Activated B cell treated with CpG ODN at 0.5 μM for 24 hours (primary cell): ENCODE measurements around the gene PDHA1. TPM values are rescaled to one million over a fixed set of nuclear protein-coding genes. Genes with fewer than 3 reads are reported as not detected.

ENCODE experiments used
- ATAC-seq: fragments of 200-7000 bp; cut with Tn5 transposase; one replicate; pipeline ENCODE4 v1.10.0; 2021; ENCODE audit warnings: low read depth, mild to moderate bottlenecking, moderate library complexity
- CTCF ChIA-PET: fragments of 350-600 bp; sonication (Branson Sonifier 250); formaldehyde crosslinking; loops from one replicate; lab custom pipeline; 2021; ENCODE audit warnings: antibody characterized with exemption; lab: Charles Lee
- POLR2A ChIA-PET: fragments of 350-600 bp; sonication (Branson Sonifier 250); formaldehyde crosslinking; loops from one replicate; lab custom pipeline; 2021; ENCODE audit warnings: antibody characterized with exemption; lab: Charles Lee
- DNase-seq: peaks from one replicate; pipeline ENCODE4 v3.0.0; 2022
- H3K27ac Mint-ChIP-seq: one replicate; pipeline ENCODE4 v1.8.0; 2020; ENCODE audit warnings: mixed read lengths
- H3K27me3 Mint-ChIP-seq: one replicate; pipeline ENCODE4 v1.8.0; 2021; ENCODE audit warnings: mixed read lengths
- H3K36me3 Mint-ChIP-seq: one replicate; pipeline ENCODE4 v1.8.0; 2021; ENCODE audit warnings: low read depth, mixed read lengths
- H3K4me1 Mint-ChIP-seq: one replicate; pipeline ENCODE4 v1.8.0; 2021; ENCODE audit warnings: mixed read lengths
- H3K4me3 Mint-ChIP-seq: one replicate; pipeline ENCODE4 v1.8.0; 2020; ENCODE audit warnings: mild to moderate bottlenecking, mixed read lengths
- H3K9me3 Mint-ChIP-seq: one replicate; pipeline ENCODE4 v1.8.0; 2020; ENCODE audit warnings: mixed read lengths
- CTCF ChIP-seq: fragments of 200-600 bp; IDR thresholded peaks from one replicate; pipeline ENCODE4 v1.8.0; 2022; ENCODE audit warnings: antibody characterized with exemption, mild to moderate bottlenecking
- intact Hi-C: fragments of 100-400 bp; cut with micrococcal nuclease; formaldehyde crosslinking; loops from one replicate; pipeline ENCODE4 v1.15.1; 2024
- total RNA-seq: library from RNA; stranded (reverse); gene quantifications from 2 replicates; pipeline ENCODE4 v1.2.3, GENCODE V29; 2022

The PDHA1 gene
- total RNA-seq, 1 donor from 2014 or later: 124 TPM

- intact Hi-C loops: no loop called here
- ATAC-seq (no peak), DNase-seq (no peak)
- Mint-ChIP-seq H3K27me3 (peaks cover 4% of the 10 kb centered on the region), H3K4me1 (no peaks in the 10 kb centered on the region), H3K36me3 (no peaks in the 10 kb centered on the region), H3K9me3 (no peaks in the 10 kb centered on the region), H3K4me3 (no peak overlapping the region), H3K27ac (no peak overlapping the region)
- CTCF ChIA-PET: no interaction called here
- TF ChIP-seq CTCF: no peak
- POLR2A ChIA-PET: no interaction called here
Observed at GRCh38 chrX:19381326-19381725, 37.6 kb downstream of the PDHA1 start.

- POLR2A ChIA-PET: no interaction called here
- CTCF ChIA-PET: interaction anchor here (1.0 to 1.5 kb wide), 3 partner anchors 8 to 33 kb away, joined by 3 to 5 read pairs (median 4); no protein-coding TSS in a partner anchor
- DNase-seq: no peak
- intact Hi-C loops: no loop called here
- Mint-ChIP-seq H3K36me3 (no peaks in the 10 kb centered on the region), H3K4me3 (no peak overlapping the region), H3K9me3 (no peaks in the 10 kb centered on the region), H3K27ac (no peak overlapping the region), H3K27me3 (peaks cover 4% of the 10 kb centered on the region), H3K4me1 (no peaks in the 10 kb centered on the region)
- no peak for TF ChIP-seq CTCF
- ATAC-seq: no peak
Observed at GRCh38 chrX:19382555-19383145, 38.9 kb downstream of the PDHA1 start.

- H3K4me1 Mint-ChIP-seq: no peaks in the 10 kb centered on the region
Observed at GRCh38 chrX:19386679-19387078, 43.0 kb downstream of the PDHA1 start.

GRCh38 chrX:19388064-19388679 lies 44.4 kb downstream of the PDHA1 start:
- Mint-ChIP-seq H3K4me1 (no peaks in the 10 kb centered on the region), H3K36me3 (no peaks in the 10 kb centered on the region), H3K27ac (no peak overlapping the region), H3K4me3 (no peak overlapping the region), H3K27me3 (no peaks in the 10 kb centered on the region), H3K9me3 (no peaks in the 10 kb centered on the region)
- intact Hi-C loops: no loop called here
- CTCF ChIA-PET: no interaction called here
- ATAC-seq (no peak), DNase-seq (no peak)
- POLR2A ChIA-PET: no interaction called here
- TF ChIP-seq CTCF: no peak

More at GRCh38 chrX:19386679-19387078, 43.0 kb downstream of the PDHA1 start:
- Mint-ChIP-seq H3K4me3 (no peak overlapping the region), H3K36me3 (no peaks in the 10 kb centered on the region), H3K27me3 (no peaks in the 10 kb centered on the region), H3K27ac (no peak overlapping the region), H3K9me3 (no peaks in the 10 kb centered on the region)
- DNase-seq (no peak), ATAC-seq (no peak)
- intact Hi-C loops: no loop called here
- ChIA-PET CTCF (no interaction called here), POLR2A (no interaction called here)
- no peak for TF ChIP-seq CTCF

GRCh38 chrX:19388741-19389140 lies 45.0 kb downstream of the PDHA1 start:
- H3K4me3 Mint-ChIP-seq: no peak overlapping the region
- H3K9me3 Mint-ChIP-seq: no peaks in the 10 kb centered on the region
- intact Hi-C loops: no loop called here
- ChIA-PET POLR2A (no interaction called here), CTCF (no interaction called here)
- no peak for ATAC-seq
- no peak for DNase-seq
- H3K36me3 Mint-ChIP-seq: no peaks in the 10 kb centered on the region
- H3K27ac Mint-ChIP-seq: no peak overlapping the region
- no peaks in the 10 kb centered on the region for H3K4me1 Mint-ChIP-seq
- no peaks in the 10 kb centered on the region for H3K27me3 Mint-ChIP-seq
- TF ChIP-seq CTCF: no peak
